ENCODE measurements around the gene CDKAL1. TPM values are rescaled to one million over a fixed set of nuclear protein-coding genes. Genes with fewer than 3 reads are reported as not detected.
"Not testable (repeated sequence)": the region's sequence is repeated elsewhere in the genome, so short reads cannot be mapped to it uniquely, and the experiment has no call there.

Gene CDKAL1
- total RNA-seq, 1 donor from 2014 or later: 14.8 TPM

DNA sequence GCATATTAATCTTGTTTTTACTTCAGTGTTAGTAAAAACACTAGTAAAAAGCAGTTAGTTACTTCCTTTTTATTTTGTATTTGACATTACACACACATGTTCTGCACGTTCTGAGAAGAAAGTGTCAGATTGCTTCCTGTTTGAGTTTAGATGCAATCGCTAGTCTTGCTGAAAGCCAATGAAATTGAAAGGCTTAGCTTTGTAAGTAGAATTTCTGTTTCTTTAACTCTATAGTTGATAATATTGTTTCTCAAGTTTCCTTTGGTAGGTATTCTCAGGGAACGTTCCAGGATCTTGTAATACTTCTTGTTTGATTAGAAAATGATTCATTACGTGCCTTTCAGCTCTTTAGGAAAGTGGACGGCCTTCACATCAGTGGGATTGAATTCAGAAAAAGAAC, 55.0 kb downstream of the CDKAL1 start:
- no peak overlapping the region for H3K4me3 Mint-ChIP-seq (ENCODE audit: unreplicated experiment)
- H3K4me1 Mint-ChIP-seq (ENCODE audit: unreplicated experiment): peaks cover 5% of the 10 kb centered on the region
- peaks cover 12% of the 10 kb centered on the region for H3K9me3 Mint-ChIP-seq (ENCODE audit: unreplicated experiment)
- H3K36me3 Mint-ChIP-seq (ENCODE audit: unreplicated experiment): peaks cover 26% of the 10 kb centered on the region
- no peak overlapping the region for H3K27ac Mint-ChIP-seq (ENCODE audit: unreplicated experiment)
- TF ChIP-seq, protein P1, sequence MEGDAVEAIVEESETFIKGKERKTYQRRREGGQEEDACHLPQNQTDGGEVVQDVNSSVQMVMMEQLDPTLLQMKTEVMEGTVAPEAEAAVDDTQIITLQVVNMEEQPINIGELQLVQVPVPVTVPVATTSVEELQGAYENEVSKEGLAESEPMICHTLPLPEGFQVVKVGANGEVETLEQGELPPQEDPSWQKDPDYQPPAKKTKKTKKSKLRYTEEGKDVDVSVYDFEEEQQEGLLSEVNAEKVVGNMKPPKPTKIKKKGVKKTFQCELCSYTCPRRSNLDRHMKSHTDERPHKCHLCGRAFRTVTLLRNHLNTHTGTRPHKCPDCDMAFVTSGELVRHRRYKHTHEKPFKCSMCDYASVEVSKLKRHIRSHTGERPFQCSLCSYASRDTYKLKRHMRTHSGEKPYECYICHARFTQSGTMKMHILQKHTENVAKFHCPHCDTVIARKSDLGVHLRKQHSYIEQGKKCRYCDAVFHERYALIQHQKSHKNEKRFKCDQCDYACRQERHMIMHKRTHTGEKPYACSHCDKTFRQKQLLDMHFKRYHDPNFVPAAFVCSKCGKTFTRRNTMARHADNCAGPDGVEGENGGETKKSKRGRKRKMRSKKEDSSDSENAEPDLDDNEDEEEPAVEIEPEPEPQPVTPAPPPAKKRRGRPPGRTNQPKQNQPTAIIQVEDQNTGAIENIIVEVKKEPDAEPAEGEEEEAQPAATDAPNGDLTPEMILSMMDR (IDR thresholded peaks at IDR 0.05): no peak
- H3K27me3 Mint-ChIP-seq (ENCODE audit: unreplicated experiment): no peaks in the 10 kb centered on the region
- DNase-seq (ENCODE audit: extremely low spot score, unreplicated experiment): no peak

- not testable (repeated sequence) for H3K27me3 Mint-ChIP-seq (ENCODE audit: unreplicated experiment); H3K4me1 Mint-ChIP-seq (ENCODE audit: unreplicated experiment); H3K27ac Mint-ChIP-seq (ENCODE audit: unreplicated experiment); H3K4me3 Mint-ChIP-seq (ENCODE audit: unreplicated experiment); DNase-seq (ENCODE audit: extremely low spot score, unreplicated experiment)
- peaks cover 15% of the 10 kb centered on the region for H3K9me3 Mint-ChIP-seq (ENCODE audit: unreplicated experiment)
- H3K36me3 Mint-ChIP-seq (ENCODE audit: unreplicated experiment): peaks cover 27% of the 10 kb centered on the region
These were observed 56.2 kb downstream of the CDKAL1 start for GRCh38 chr6:20590476-20590875.

DNA sequence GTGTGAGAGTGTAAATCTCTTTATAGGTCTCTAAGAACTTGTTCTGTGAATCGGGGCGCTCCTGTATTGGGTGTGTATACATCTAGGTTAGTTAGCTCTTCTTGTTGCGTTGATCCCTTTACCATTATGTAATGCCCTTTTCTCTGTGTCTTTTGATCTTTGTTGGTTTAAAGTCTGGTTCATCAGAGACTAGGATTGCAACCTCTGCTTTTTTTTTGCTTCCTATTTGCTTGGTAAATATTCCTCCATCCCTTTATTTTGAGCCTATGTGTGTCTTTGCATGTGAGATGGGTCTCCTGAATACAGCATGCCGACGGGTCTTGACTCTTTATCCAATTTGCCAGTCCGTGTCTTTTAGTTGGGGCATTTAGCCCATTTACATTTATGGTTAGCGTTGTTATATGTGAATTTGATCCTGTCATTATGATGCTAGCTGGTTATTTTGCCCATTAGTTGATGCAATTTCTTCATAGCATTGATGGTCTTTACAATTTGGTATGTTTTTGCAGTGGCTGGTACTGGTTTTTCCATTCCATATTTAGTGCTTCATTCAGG, 60.1 kb downstream of the CDKAL1 start:
- not testable (repeated sequence) for H3K4me1 Mint-ChIP-seq (ENCODE audit: unreplicated experiment); H3K27me3 Mint-ChIP-seq (ENCODE audit: unreplicated experiment); H3K4me3 Mint-ChIP-seq (ENCODE audit: unreplicated experiment); H3K27ac Mint-ChIP-seq (ENCODE audit: unreplicated experiment); DNase-seq (ENCODE audit: extremely low spot score, unreplicated experiment)
- peaks cover 26% of the 10 kb centered on the region for H3K36me3 Mint-ChIP-seq (ENCODE audit: unreplicated experiment)
- peaks cover 15% of the 10 kb centered on the region for H3K9me3 Mint-ChIP-seq (ENCODE audit: unreplicated experiment)

DNA sequence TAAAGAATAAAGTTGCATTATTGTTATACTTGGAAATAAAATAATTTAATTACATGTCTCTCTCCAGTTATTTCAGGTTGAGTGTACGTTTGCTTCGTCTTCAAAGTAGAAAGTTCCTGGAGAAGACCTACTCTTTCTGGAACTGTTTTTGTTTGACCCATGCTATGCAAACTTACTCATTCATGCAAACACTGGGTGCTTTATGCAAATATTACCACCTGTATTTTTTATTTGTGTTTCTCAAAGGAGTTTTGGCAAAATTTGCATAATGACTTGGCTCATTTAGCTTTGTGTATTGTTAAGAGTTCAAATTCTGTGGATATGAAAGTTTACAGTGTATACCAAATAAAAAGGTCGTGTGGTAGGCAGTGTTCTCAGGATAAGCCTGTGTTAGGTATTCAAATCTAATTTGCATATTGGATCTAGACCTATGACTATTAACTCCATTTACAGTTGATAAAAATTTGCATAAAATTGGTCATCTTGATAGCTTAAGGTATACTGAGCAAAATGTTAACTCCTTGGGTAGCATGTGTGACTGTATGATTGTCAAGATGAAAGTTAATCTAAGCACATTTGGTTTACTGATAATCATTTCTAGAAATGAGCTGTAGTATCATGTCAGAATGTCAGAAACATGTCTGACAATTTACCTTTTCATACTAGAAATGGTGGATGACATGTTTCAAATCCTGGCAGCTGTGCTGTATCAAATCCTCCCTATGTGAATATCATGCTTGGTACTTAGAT, 65.2 kb downstream of the CDKAL1 start:
- Mint-ChIP-seq H3K27ac (ENCODE audit: unreplicated experiment) (no peak overlapping the region), H3K9me3 (ENCODE audit: unreplicated experiment) (peaks cover 1% of the 10 kb centered on the region), H3K4me3 (ENCODE audit: unreplicated experiment) (no peak overlapping the region), H3K4me1 (ENCODE audit: unreplicated experiment) (peaks cover 6% of the 10 kb centered on the region), H3K36me3 (ENCODE audit: unreplicated experiment) (peaks cover 8% of the 10 kb centered on the region), H3K27me3 (ENCODE audit: unreplicated experiment) (no peaks in the 10 kb centered on the region)
- TF ChIP-seq, protein P1 (IDR thresholded peaks at IDR 0.05): no peak
- DNase-seq (ENCODE audit: extremely low spot score, unreplicated experiment): no peak

- Mint-ChIP-seq H3K9me3 (ENCODE audit: unreplicated experiment) (no peaks in the 10 kb centered on the region), H3K27me3 (ENCODE audit: unreplicated experiment) (no peaks in the 10 kb centered on the region), H3K27ac (ENCODE audit: unreplicated experiment) (no peak overlapping the region), H3K4me3 (ENCODE audit: unreplicated experiment) (no peak overlapping the region), H3K36me3 (ENCODE audit: unreplicated experiment) (peaks cover under 1% of the 10 kb centered on the region), H3K4me1 (ENCODE audit: unreplicated experiment) (peaks cover 6% of the 10 kb centered on the region)
- TF ChIP-seq, protein P1 (IDR thresholded peaks at IDR 0.05): no peak
- DNase-seq (ENCODE audit: extremely low spot score, unreplicated experiment): no peak
These were observed 66.6 kb downstream of the CDKAL1 start for GRCh38 chr6:20600831-20601230.

DNA sequence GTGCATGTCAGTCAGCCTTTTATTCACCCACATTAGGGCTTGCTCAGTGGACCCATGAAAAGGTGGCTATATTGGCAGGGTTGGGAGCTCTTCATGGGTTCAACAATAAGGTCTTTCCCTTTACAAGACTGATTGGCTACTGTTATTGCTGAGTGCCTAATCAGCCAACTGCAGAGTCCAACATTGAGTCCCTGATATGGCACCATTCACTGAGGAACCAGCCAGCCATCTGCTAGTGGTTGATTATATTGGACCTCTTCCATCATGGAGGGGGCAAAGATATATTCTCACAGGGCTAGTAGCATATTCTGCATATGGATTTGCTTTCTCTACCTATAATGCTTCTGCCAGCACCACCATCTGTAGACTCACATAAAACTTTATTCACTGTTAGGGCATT, 69.9 kb downstream of the CDKAL1 start:
- TF ChIP-seq, protein P1 (IDR thresholded peaks at IDR 0.05): no peak
- H3K9me3 Mint-ChIP-seq (ENCODE audit: unreplicated experiment): no peaks in the 10 kb centered on the region
- H3K4me1 Mint-ChIP-seq (ENCODE audit: unreplicated experiment): peaks cover 6% of the 10 kb centered on the region
- DNase-seq (ENCODE audit: extremely low spot score, unreplicated experiment): no peak
- no peaks in the 10 kb centered on the region for H3K27me3 Mint-ChIP-seq (ENCODE audit: unreplicated experiment)
- no peaks in the 10 kb centered on the region for H3K36me3 Mint-ChIP-seq (ENCODE audit: unreplicated experiment)
- H3K27ac Mint-ChIP-seq (ENCODE audit: unreplicated experiment): no peak overlapping the region
- H3K4me3 Mint-ChIP-seq (ENCODE audit: unreplicated experiment): no peak overlapping the region

All from osteocyte (in vitro differentiated cells).